CD4-positive, alpha-beta T cell treated with Interleukin-2 at 100 ng/mL for 4 hours (primary cell): ENCODE results near the gene TNFSF8.

ENCODE experiments used
- DNase-seq: peaks from one replicate; pipeline ENCODE4 v3.0.0-alpha.2; 2020; ENCODE audit warnings: low spot score

Gene TNFSF8

GRCh38 chr9:114930056-114930812 is at the start of gene TNFSF8:
Gene TNFSF8, minus strand, starts transcription at chr9:114930591. Its CDS starts 288 bp downstream, at chr9:114930303.
- DNase-seq: peak; percentile 88

GRCh38 chr9:114973216-114973615 is 42.8 kb upstream of the TNFSF8 start:
- no peak for DNase-seq

GRCh38 chr9:114972510-114973136 is 42.2 kb upstream of the TNFSF8 start:
- DNase-seq: no peak

GRCh38 chr9:114969269-114969668 is 38.9 kb upstream of the TNFSF8 start:
- no peak for DNase-seq

GRCh38 chr9:114968671-114969070 is 38.3 kb upstream of the TNFSF8 start:
- peak; percentile 28 for DNase-seq

GRCh38 chr9:114965564-114965963 is 35.2 kb upstream of the TNFSF8 start:
- no peak for DNase-seq

- no peak for DNase-seq
These were observed 32.4 kb upstream of the TNFSF8 start for GRCh38 chr9:114962809-114963208.

GRCh38 chr9:114960276-114960675 is 29.9 kb upstream of the TNFSF8 start:
- no peak for DNase-seq

- no peak for DNase-seq
These were observed 28.4 kb upstream of the TNFSF8 start for GRCh38 chr9:114958844-114959235.

GRCh38 chr9:114958021-114958843 is 27.8 kb upstream of the TNFSF8 start:
- peak; percentile 28 for DNase-seq

- no peak for DNase-seq
These were observed 27.2 kb upstream of the TNFSF8 start for GRCh38 chr9:114957558-114957957.

GRCh38 chr9:114954956-114955582 is 24.7 kb upstream of the TNFSF8 start:
- DNase-seq: no peak

GRCh38 chr9:114953959-114954358 is 23.6 kb upstream of the TNFSF8 start:
- no peak for DNase-seq

- DNase-seq: no peak
These were observed 22.7 kb upstream of the TNFSF8 start for GRCh38 chr9:114953046-114953445.

- DNase-seq: no peak
These were observed 20.4 kb upstream of the TNFSF8 start for GRCh38 chr9:114950761-114951160.

GRCh38 chr9:114947058-114947457 is 16.7 kb upstream of the TNFSF8 start:
- no peak for DNase-seq

- DNase-seq: no peak
These were observed 15.4 kb upstream of the TNFSF8 start for GRCh38 chr9:114945616-114946412.

GRCh38 chr9:114941376-114941775 is 11.0 kb upstream of the TNFSF8 start:
- no peak for DNase-seq

GRCh38 chr9:114938687-114939575 is 8.5 kb upstream of the TNFSF8 start:
- no peak for DNase-seq

- no peak for DNase-seq
These were observed 7.1 kb upstream of the TNFSF8 start for GRCh38 chr9:114937516-114937915.
